WTC11 (cell line): ENCODE measurements around the gene KDM4B.

Experiments used
- CREB1 ChIP-seq: sonication (generic); formaldehyde crosslinking; IDR thresholded peaks from 2 replicates; pipeline ENCODE4 v1.8.0; 2023; ENCODE audit warnings: mild to moderate bottlenecking, missing genetic modification reagents
- RELA ChIP-seq: sonication (generic); formaldehyde crosslinking; IDR thresholded peaks from 2 replicates; pipeline ENCODE4 v1.8.1; 2022; ENCODE audit warnings: missing genetic modification reagents, mild to moderate bottlenecking, borderline replicate concordance
- USF1 ChIP-seq: sonication (generic); formaldehyde crosslinking; IDR thresholded peaks from 2 replicates; pipeline ENCODE4 v1.8.0; 2022; ENCODE audit warnings: mild to moderate bottlenecking, missing genetic modification reagents
- TF ChIP-seq, protein P1 (sequence below): fragments of 200-600 bp; IDR thresholded peaks from 2 replicates; pipeline ENCODE4 v1.8.0; 2022; ENCODE audit warnings: antibody characterized with exemption

GRCh38 chr19:4977299-4978174 lies 8.6 kb downstream of the KDM4B start:
- TF ChIP-seq, protein P1, sequence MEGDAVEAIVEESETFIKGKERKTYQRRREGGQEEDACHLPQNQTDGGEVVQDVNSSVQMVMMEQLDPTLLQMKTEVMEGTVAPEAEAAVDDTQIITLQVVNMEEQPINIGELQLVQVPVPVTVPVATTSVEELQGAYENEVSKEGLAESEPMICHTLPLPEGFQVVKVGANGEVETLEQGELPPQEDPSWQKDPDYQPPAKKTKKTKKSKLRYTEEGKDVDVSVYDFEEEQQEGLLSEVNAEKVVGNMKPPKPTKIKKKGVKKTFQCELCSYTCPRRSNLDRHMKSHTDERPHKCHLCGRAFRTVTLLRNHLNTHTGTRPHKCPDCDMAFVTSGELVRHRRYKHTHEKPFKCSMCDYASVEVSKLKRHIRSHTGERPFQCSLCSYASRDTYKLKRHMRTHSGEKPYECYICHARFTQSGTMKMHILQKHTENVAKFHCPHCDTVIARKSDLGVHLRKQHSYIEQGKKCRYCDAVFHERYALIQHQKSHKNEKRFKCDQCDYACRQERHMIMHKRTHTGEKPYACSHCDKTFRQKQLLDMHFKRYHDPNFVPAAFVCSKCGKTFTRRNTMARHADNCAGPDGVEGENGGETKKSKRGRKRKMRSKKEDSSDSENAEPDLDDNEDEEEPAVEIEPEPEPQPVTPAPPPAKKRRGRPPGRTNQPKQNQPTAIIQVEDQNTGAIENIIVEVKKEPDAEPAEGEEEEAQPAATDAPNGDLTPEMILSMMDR = no peak
- TF ChIP-seq USF1 (CRISPR knock-in tag) (no peak), CREB1 (no peak), RELA (no peak)
